ENCODE measurements around the gene EMILIN3.

The EMILIN3 gene

DNA sequence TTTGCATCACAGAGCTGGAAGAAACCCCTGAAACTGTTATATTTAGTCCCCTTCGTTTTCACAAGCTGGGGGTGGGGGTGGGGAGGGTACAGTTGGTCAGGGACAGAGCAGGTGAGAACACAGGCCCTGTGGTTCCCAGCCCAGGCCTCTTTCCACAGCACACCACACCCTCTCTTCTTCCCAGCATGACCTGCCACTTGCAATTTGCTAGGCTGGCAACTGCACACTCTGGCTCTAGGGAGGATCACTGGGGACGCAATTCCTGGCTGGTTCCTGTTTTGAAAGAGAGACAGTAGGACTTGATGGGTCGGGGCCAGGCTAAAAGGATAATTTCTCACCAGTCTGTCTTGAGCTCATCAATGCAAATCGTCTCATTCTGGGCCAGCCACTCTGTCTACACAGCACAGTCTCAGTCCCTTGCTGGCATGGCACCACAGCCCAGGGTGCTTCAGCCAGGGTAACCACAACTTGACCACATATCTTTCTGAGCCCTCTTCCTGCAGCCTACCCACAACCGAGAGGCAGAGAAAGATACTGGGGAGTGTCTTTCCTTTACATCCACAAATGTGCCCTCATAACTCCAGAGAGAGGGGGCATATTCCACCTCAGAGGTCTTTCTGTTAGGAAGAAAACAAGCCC lies 41.7 kb upstream of the EMILIN3 start:
- no peak overlapping the region for H3K4me3 ChIP-seq (replicated peaks; ENCODE audit: low read depth, low read length)
- DNase-seq (ENCODE audit: extremely low read depth, low read depth) = no peak
- TF ChIP-seq, protein P1, sequence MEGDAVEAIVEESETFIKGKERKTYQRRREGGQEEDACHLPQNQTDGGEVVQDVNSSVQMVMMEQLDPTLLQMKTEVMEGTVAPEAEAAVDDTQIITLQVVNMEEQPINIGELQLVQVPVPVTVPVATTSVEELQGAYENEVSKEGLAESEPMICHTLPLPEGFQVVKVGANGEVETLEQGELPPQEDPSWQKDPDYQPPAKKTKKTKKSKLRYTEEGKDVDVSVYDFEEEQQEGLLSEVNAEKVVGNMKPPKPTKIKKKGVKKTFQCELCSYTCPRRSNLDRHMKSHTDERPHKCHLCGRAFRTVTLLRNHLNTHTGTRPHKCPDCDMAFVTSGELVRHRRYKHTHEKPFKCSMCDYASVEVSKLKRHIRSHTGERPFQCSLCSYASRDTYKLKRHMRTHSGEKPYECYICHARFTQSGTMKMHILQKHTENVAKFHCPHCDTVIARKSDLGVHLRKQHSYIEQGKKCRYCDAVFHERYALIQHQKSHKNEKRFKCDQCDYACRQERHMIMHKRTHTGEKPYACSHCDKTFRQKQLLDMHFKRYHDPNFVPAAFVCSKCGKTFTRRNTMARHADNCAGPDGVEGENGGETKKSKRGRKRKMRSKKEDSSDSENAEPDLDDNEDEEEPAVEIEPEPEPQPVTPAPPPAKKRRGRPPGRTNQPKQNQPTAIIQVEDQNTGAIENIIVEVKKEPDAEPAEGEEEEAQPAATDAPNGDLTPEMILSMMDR (IDR thresholded peaks at IDR 0.05; ENCODE audit: low read depth, low read length, missing control alignments) = no peak

DNA sequence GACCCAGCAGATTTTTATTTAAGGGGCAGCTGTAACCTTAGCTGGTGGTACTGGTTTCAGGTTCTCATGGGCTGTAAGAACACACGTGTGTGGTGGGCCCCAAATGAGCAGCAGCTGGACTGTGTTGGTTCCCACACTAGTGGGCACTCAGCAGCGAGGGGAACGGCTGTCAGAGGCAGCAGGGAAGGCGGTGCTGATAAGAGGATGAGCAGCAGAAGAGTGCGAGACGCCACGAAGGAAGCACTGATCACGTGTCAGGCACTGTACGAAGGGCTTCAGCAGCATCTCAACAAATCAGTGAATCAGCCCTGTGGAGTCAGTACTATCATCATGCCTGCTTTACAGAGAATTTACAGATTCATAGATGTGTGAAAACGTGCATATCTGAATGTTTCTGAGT lies 41.0 kb upstream of the EMILIN3 start:
- no peak overlapping the region for H3K4me3 ChIP-seq (replicated peaks; ENCODE audit: low read depth, low read length)
- DNase-seq (ENCODE audit: extremely low read depth, low read depth) = no peak
- TF ChIP-seq, protein P1 (IDR thresholded peaks at IDR 0.05; ENCODE audit: low read depth, low read length, missing control alignments) = no peak

DNA sequence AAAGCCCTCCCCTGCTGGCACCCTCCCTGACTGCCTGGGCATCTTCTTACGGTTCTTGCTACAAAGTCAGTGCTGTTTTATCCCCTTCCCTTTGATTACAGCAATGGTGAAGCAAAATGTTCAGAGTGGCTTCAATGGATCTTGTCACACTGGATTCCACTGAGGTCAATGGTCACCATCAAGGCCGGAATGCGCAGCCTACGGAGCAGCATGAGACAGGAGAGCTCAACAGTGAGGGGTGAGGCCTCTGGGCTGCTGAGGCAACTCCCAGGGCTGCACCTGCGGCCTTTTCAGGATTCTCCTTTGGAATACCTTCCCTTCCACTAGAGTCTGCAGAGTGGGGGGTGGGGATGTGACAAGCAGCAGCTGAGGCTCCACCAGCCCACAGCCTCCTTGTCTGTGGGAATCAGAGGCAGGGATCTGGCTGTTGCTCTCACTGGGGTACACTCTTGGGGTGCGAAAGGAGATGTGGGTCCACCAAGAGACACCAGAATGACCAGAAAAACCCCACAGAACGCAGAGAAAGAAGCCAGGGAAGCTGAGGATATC lies 40.4 kb upstream of the EMILIN3 start:
- DNase-seq (ENCODE audit: extremely low read depth, low read depth) = no peak
- H3K4me3 ChIP-seq (replicated peaks; ENCODE audit: low read depth, low read length) = no peak overlapping the region
- TF ChIP-seq, protein P1 (IDR thresholded peaks at IDR 0.05; ENCODE audit: low read depth, low read length, missing control alignments) = no peak

DNA sequence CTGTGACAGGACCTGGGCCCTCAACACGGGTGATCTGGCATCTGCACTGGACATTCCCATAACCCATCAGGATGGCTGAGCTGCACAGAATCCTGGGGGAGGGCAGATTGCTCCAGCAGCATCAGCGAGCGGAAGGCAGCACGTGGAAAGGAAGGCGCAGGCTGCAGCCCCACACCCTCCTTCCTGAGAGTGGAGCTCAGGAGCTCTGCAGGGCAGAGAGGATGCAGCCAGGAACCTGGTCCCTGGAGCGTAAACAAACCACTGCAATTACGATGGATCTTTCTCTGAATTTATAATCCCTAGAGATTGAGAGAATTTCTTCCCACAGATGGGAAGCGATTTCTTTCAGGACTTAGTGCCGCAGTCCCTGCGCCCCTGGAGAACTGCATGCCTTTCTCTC lies 39.7 kb upstream of the EMILIN3 start:
- TF ChIP-seq, protein P1 (IDR thresholded peaks at IDR 0.05; ENCODE audit: low read depth, low read length, missing control alignments) = no peak
- DNase-seq (ENCODE audit: extremely low read depth, low read depth) = no peak
- no peak overlapping the region for H3K4me3 ChIP-seq (replicated peaks; ENCODE audit: low read depth, low read length)

DNA sequence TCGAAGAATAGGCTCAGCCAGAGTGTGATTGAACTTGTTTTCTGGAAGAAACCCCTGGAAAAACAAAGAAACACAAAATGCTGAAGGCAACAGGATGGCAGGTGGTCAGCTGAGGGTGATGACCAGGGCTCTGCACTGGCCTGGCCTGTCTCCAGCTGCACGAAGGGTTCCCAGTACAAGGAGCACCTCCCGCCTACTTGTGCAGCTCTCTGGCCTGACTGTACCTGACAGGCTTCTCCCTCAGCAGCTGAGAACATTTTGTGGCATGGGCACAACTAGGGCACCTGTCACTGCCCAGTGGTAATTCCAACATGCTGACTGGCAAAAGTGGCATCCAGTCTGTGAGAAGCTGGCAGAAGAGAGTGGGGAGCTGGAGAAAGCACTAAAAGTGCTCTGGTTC lies 38.8 kb upstream of the EMILIN3 start:
- TF ChIP-seq, protein P1 (IDR thresholded peaks at IDR 0.05; ENCODE audit: low read depth, low read length, missing control alignments) = no peak
- no peak for DNase-seq (ENCODE audit: extremely low read depth, low read depth)
- H3K4me3 ChIP-seq (replicated peaks; ENCODE audit: low read depth, low read length) = no peak overlapping the region

DNA sequence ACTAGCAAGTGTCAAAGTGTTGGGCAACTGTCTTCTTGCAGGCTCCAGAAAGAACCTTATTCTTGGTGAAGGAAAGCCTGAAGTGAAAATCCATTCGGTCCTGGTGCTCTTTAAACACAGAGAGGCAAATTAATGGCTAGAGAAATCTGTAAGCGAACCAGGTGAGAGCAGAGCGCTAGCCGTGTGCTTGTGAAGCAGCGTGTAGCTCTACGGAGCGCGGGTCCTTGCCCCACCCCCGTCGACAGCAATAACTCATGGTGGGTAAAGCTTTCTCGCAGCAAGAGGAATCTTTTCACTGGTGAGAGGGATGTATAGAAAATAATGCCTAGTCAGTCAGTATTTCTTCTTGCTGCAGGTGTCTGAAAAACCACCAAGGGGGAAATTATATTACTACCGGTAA lies 37.0 kb upstream of the EMILIN3 start:
- TF ChIP-seq, protein P1 (IDR thresholded peaks at IDR 0.05; ENCODE audit: low read depth, low read length, missing control alignments) = no peak
- no peak for DNase-seq (ENCODE audit: extremely low read depth, low read depth)
- no peak overlapping the region for H3K4me3 ChIP-seq (replicated peaks; ENCODE audit: low read depth, low read length)

DNA sequence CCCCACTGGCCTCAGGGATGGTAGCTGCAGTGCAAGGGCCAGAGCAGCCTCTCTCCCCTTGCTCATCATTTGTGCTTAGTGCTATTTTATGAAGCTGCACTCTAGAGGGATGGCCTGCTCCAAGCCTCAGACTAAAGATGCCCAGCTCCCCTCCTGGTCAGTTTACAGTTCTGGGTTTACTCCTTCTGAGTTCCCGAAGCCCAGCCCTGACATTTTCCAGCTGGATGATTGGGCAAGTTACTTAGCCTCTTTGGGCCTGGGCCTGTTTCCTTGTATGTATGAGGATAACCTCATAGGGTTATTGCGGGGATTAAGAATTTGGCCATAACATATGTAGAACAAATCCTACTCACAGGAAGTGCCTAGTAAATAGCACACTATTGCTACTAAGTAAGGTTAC lies 31.8 kb upstream of the EMILIN3 start:
- DNase-seq (ENCODE audit: extremely low read depth, low read depth) = no peak
- no peak overlapping the region for H3K4me3 ChIP-seq (replicated peaks; ENCODE audit: low read depth, low read length)
- TF ChIP-seq, protein P1 (IDR thresholded peaks at IDR 0.05; ENCODE audit: low read depth, low read length, missing control alignments) = no peak

Data from HFF-Myc (cell line).